Tibial artery (tissue), 4 donors: ENCODE results near the gene GPR107.

Experiments
- DNase-seq, 2 donors: peaks; one replicate each; pipeline ENCODE4 v3.0.0-alpha.2; 2019
- H3K27ac ChIP-seq, 2 donors: fragments of 200-600 bp; sonication (generic) in 1 of 2; 1 replicate in 1 of 2; 2 replicates in 1 of 2; pipeline ENCODE4 v1.5.1; 2018 to 2019; ENCODE audit warnings: mild to moderate bottlenecking in 1 of 2
- H3K27me3 ChIP-seq, 2 donors: fragments of 200-600 bp; sonication (generic) in 1 of 2; one replicate each; pipeline versions ENCODE4 v1.5.1 to v1.6.0; 2016 to 2019
- H3K36me3 ChIP-seq, 3 donors: fragments of 200-600 bp; sonication (generic) in 2 of 3; one replicate each; pipeline ENCODE4 v1.5.1; 2016 to 2019; ENCODE audit warnings: mild to moderate bottlenecking in 2 of 3
- H3K4me1 ChIP-seq, 4 donors: fragments of 200-600 bp; sonication (generic) in 2 of 4; 1 replicate in 3 of 4; 2 replicates in 1 of 4; pipeline ENCODE4 v1.5.1; 2016 to 2019
- H3K4me3 ChIP-seq, 2 donors: fragments of 200-600 bp; sonication (generic) in 1 of 2; 1 replicate in 1 of 2; 2 replicates in 1 of 2; pipeline ENCODE4 v1.5.1; 2018 to 2019; ENCODE audit warnings: mild to moderate bottlenecking in 2 of 2
- H3K9me3 ChIP-seq, 3 donors: fragments of 200-600 bp; sonication (generic) in 1 of 3; one replicate each; pipeline ENCODE4 v1.5.1; 2016 to 2019
- CTCF ChIP-seq, 2 experiments: fragments of 200-600 bp in 1 of 2; fragments of 450-650 bp in 1 of 2; IDR thresholded peaks; one replicate each; pipeline ENCODE4 v1.5.1; 2017 to 2019; ENCODE audit warnings: antibody characterized with exemption in 2 of 2, mild to moderate bottlenecking in 1 of 2, moderate library complexity in 1 of 2
- intact Hi-C: fragments of 100-400 bp; cut with DNase I; formaldehyde crosslinking; loops from one replicate; pipeline ENCODE4 v1.15.0; 2023; ENCODE audit warnings: low total_unique reads

Gene GPR107

GRCh38 chr9:130054325-130054786 lies 650 bp downstream of the GPR107 start:
- peaks cover 3 to 43% (median 26%) of the 10 kb centered on the region in 4 donors for H3K4me1 ChIP-seq
- no peaks in the 10 kb centered on the region for H3K9me3 ChIP-seq
- peaks cover 5 to 15% (median 8%) of the 10 kb centered on the region in 3 donors for H3K36me3 ChIP-seq
- H3K27me3 ChIP-seq: no peaks in the 10 kb centered on the region
- DNase-seq: no peak
- peak overlapping the region; percentile 90 to 94 for H3K27ac ChIP-seq
- TF ChIP-seq CTCF (IDR thresholded peaks at IDR 0.05): no peak
- H3K4me3 ChIP-seq: peak overlapping the region; percentile 82 to 95
- intact Hi-C loops: no loop called here

- TF ChIP-seq CTCF (IDR thresholded peaks at IDR 0.05): no peak
- no peaks in the 10 kb centered on the region for H3K27me3 ChIP-seq
- H3K9me3 ChIP-seq: no peaks in the 10 kb centered on the region
- H3K4me3 ChIP-seq: peak overlapping the region; percentile 82 to 95
- no peak for DNase-seq
- intact Hi-C loops: loop anchor here (5.0 kb wide), 1 partner anchor 168 kb away; no protein-coding TSS in a partner anchor
- H3K27ac ChIP-seq: peak overlapping the region; percentile 90 to 94
- peaks cover 5 to 15% (median 8%) of the 10 kb centered on the region in 3 donors for H3K36me3 ChIP-seq
- peaks cover 3 to 43% (median 26%) of the 10 kb centered on the region in 4 donors for H3K4me1 ChIP-seq
These were observed 1.1 kb downstream of the GPR107 start for GRCh38 chr9:130054820-130055219.

GRCh38 chr9:130058154-130058553 lies 4.4 kb downstream of the GPR107 start:
- Histone ChIP-seq H3K27me3 (no peaks in the 10 kb centered on the region), H3K36me3 (peaks cover 5 to 15% (median 8%) of the 10 kb centered on the region in 3 donors), H3K27ac (no peak overlapping the region), H3K4me3 (no peak overlapping the region), H3K4me1 (peaks cover 0 to 26% (median 12%) of the 10 kb centered on the region in 4 donors), H3K9me3 (no peaks in the 10 kb centered on the region)
- intact Hi-C loops: loop anchor here (5.0 kb wide), 1 partner anchor 171 kb away; no protein-coding TSS in a partner anchor
- DNase-seq: no peak
- no peak for TF ChIP-seq CTCF (IDR thresholded peaks at IDR 0.05)

DNA sequence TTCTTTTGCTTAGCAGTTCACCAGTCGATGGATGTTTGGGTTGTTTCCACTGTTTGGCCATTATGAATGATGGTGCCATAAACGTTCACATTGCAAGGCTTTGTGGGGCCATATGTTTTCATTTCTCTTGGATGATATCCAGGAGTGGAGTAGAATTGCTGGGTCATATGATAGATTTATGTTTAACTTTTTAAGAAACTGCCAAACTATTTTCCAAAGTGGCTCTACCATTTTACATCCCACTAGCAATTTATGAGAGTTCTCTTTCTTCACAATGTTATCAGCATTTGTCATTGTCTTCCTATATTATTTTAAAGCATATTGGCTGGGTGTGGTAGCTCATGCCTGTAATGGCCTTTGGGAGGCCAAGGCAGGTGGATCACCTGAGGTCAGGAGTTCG lies 5.2 kb downstream of the GPR107 start:
- no peak overlapping the region for H3K27ac ChIP-seq
- intact Hi-C loops: loop anchor here (5.0 kb wide), 1 partner anchor 172 kb away; no protein-coding TSS in a partner anchor
- H3K27me3 ChIP-seq: no peaks in the 10 kb centered on the region

DNA sequence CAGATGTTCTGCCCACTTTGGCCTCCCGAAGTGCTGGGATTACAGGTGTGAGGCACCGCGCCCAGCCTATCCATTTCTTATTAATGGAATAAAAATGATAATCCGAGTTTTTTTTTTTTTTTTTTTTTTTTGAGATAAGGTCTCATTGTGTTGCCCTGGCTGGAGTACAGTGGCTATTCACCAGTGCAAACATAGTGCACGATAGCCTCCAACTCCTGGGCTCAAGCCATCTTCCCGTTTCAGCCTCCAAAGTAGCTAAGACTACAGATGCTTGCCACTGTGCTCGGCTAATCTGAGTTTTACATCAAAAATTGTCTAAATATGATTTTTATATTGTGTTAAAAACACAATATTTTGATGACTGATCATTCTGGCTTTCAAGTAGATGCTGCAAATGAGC lies 6.6 kb downstream of the GPR107 start:
- H3K36me3 ChIP-seq: peaks cover 5 to 22% (median 8%) of the 10 kb centered on the region in 3 donors
- intact Hi-C loops: no loop called here

More for the DNA sequence above, 5.2 kb downstream of the GPR107 start:
- peaks cover 5 to 15% (median 8%) of the 10 kb centered on the region in 3 donors for H3K36me3 ChIP-seq
- H3K4me3 ChIP-seq: no peak overlapping the region
- no peak for TF ChIP-seq CTCF (IDR thresholded peaks at IDR 0.05)
- no peak for DNase-seq
- peaks cover 0 to 24% (median 12%) of the 10 kb centered on the region in 4 donors for H3K4me1 ChIP-seq
- H3K9me3 ChIP-seq: no peaks in the 10 kb centered on the region

More for the DNA sequence above, 6.6 kb downstream of the GPR107 start:
- Histone ChIP-seq H3K27ac (no peak overlapping the region), H3K4me3 (no peak overlapping the region), H3K27me3 (no peaks in the 10 kb centered on the region), H3K9me3 (no peaks in the 10 kb centered on the region), H3K4me1 (peaks cover 0 to 14% (median 2%) of the 10 kb centered on the region in 4 donors)
- no peak for TF ChIP-seq CTCF (IDR thresholded peaks at IDR 0.05)
- DNase-seq: no peak
